Adrenal gland (tissue), 5 donors: Measurements from ENCODE around the gene OPRM1.

Experiments used
- CTCF ChIP-seq, 6 experiments: fragments of 450-650 bp in 4 of 6; fragments of 200-600 bp in 2 of 6; sonication (generic) in 1 of 6; IDR thresholded peaks; 1 replicate in 5 of 6; 2 replicates in 1 of 6; pipeline versions ENCODE4 v1.5.1 to v1.8.0; 2016 to 2021; ENCODE audit warnings: antibody characterized with exemption in 6 of 6, mild to moderate bottlenecking in 2 of 6, moderate library complexity in 1 of 6
- POLR2A ChIP-seq, 2 donors: fragments of 450-650 bp; IDR thresholded peaks; one replicate each; pipeline ENCODE4 v1.6.1; 2017; ENCODE audit warnings: antibody characterized with exemption in 2 of 2, mild to moderate bottlenecking in 2 of 2, moderate library complexity in 1 of 2
- donor health status: DM: no; HTN: no; CAD: no.

GRCh38 chr6:154234019-154234772 lies 195.2 kb downstream of the OPRM1 start:
- no peak for TF ChIP-seq CTCF (IDR thresholded peaks at IDR 0.05)
- no peak for TF ChIP-seq POLR2A (IDR thresholded peaks at IDR 0.05)
